NCI-H460 (cell line): Measurements from ENCODE around the gene DCDC1. TPM values are rescaled to one million over a fixed set of nuclear protein-coding genes. Genes with fewer than 3 reads are reported as not detected.

Experiments used
- DNase-seq: peaks from one replicate; pipeline ENCODE4 v3.0.0-alpha.2; 2016; ENCODE audit warnings: low read depth; ENCODE audit errors: extremely low read depth
- total RNA-seq: library from RNA; depleted of rRNA; stranded (reverse); fragments of >200 nt; shearing (Covaris generic); gene quantifications from 2 replicates; pipeline ENCODE4 v1.2.3, GENCODE V29; 2014

DCDC1 gene
- total RNA-seq, 1 experiment from 2014 or later: 0.05 TPM

DNA sequence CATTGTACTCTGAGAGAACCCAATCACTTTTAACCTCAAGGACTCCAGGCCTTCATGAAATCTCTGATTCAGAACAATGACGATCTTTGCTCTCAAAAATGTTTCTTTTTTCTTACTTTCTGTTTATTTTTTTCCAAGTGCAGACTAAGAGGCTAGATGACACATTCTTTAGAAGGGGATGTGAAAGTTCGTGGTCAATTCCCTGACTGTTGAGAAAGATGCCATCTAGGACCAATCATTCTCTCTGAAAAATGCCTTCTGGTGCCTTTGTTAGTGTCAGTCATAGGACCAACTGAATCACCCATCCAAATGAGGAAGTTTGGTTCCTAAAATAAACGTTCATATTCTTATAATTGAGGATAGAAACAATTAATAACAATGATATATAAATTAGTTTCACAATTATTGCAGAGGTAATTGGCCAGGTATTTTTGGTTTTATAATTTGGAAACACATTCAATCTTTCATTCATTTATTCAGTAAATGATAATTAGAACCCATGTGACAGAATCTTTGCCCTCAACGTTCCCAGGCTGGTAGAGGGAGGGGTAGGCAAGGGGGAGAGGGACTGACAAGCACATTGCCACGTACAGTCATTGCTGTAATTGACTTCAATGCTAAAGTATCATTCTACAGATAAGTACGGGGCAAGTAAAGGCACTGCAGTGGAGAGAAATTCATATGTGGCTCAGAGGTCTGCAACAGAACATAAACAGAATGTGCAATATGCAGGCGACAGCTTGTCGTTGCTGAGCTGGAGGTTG, 450.0 kb downstream of the DCDC1 start:
- no peak for DNase-seq

DNA sequence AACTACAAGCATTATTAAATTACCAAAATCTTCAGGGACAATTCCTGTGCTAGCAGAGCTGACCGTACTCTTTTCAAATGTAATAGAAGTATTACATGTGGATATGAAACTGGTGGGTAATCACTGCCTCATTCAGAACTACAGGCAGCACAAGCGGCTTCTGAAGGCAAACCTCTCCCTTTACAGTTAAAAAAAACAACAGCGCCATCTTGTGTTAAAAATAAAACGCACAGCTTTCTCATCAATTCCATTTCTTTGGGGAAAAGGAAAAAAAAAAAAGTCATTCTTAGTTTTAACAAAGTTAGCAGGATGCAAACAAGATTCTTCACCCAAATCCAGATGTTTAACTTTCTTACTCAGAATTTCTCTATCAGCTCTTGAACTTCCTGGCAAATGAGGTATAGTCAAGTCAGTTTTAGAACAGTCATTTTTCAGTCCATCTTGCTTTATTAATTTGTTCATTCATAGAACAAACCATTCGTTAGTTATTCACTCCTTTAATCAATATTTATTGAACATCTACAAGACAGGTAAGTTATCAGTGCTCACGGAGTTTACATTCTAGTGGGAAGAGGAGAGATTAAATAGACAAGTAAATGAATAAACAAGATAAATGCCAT, 451.6 kb downstream of the DCDC1 start:
- peak; percentile 45 for DNase-seq

DNA sequence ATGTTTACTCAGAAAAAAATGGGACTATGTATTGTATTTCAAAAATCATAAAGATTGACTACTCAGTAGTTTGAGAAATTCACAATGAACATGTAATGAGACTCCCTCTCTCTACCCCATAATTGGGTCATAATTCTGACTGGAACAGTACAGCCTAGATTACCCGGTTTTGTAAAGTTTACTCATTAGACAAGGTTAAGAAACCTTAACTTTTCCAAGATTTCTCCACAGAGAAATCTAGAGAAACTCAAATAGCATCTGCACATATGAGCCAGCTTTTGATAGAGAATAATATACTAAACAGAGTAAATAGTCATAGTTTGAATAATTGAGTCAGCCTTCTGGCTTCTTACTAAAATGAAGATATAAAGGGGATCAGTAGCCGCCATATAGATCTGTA, 452.3 kb downstream of the DCDC1 start:
- DNase-seq: no peak

DNA sequence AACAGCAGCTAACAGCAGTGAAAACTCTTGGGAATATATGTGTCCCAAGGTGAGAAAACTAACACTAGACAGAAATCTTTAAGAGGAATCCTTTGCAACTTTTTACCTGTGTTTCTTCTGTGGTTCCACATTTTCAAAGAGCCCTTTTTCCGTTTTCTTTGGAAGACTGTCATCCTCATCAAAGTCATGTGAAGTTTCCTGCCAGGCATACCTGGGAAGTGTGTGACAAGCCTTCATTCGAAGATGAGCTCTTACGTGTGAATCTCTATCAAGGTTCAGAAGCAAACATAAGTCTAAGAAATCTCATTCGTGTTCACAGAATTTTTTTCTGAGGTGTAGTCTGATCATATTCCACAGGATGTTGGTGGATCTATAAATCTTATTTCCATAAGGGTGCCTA, 452.8 kb downstream of the DCDC1 start:
- DNase-seq: no peak

DNA sequence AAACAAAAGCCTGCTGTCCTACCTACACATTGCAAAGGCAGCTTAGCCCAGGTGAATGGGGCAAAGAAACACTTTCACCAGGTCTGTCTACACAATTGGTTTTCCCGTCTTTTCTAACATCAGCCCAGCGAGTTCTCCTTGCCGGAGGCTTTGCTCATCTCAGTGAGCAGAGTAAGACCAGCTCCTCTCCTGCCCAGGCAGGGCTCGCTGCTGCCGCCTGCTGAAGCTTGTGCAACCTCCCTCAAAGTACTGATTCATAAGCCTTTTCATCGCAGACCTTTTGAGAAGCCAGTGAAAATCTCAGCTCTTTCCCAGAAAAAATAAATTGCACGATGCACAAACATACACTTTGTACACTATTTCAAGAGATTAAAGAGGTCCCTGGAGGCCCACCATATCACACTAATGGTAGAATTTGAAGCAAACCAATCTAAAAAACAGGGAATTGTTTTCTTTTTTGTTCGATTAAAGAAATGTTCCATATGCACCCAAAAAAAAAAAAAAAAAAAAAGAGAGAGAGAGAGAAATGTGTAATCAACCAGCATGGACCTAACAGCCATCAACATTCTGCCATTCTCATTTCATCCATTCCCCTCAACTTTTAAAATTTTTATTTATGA, 455.3 kb downstream of the DCDC1 start:
- DNase-seq: peak; percentile 5

DNA sequence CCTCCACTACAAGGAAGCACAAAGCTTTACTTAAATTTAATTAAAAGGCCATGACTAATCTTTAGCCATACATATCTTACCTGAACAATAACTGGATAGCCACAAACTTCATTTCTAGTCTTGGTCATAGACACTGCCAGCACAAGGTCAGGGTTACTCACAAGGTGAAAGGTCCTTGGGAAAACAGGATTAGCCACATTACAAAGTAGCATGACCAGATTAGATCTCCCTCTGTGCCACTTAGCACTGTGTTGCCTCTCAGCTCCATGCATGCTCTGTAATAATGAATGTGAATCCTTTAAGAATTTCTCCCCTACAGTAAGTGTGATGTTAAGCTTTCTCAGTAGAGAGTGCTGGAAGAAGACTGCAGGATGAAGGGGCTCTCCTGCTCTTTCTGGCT, 458.3 kb downstream of the DCDC1 start:
- DNase-seq: no peak

DNA sequence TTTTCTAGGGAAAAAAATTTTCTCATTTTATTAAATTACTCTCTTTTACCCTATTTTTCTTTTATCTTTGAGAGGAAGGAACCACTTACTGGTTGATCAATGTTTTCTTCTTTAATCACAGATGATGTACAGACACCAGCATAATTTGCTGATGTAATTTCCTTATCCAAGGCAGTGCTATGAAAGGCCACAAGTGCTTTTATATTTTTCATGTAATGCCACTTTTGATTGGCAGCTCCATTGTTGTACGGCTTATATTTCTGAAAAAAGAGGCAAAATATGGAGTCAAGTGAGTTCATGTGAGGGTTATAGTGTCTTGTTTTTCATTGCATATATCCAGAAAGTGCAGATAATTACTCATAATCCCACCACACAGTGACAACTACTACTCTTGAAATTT, 460.7 kb downstream of the DCDC1 start:
- no peak for DNase-seq

DNA sequence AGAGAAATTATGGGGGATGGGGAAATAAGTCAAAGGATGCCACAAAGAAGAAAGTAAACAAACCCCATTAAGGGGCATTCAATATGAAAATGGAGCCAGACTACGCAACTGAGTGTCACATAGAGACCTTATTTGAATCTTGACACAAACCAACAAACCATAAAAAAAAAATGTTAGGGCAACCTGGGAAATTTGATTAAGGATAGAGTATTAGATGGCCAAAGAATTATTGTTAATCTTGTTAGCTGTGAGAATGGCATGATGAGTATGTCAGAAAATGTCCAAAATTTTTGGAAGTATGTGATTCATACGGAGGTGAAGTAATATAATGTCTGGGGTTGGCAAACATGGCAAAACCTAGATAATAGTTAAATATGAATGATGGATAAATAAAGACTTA, 461.3 kb downstream of the DCDC1 start:
- DNase-seq: no peak

DNA sequence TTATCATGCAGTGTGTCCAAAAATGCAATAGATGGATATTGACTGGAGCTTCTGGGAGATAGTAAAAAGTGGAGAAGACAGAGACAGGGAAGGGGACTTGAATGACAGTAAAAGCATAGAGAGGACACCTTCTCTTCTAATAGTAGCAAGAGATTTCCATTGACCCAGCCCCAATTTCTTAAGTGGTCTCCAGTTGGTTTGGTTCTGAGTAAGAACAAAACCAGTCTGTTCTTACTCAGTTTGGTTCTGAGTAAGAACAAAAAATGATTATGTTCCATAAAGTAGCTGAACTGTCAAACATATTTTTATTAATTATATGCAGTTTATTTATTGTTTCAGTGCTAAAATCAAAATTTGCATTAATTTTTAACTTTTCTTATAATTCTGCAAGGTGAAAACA, 466.6 kb downstream of the DCDC1 start:
- DNase-seq: no peak

DNA sequence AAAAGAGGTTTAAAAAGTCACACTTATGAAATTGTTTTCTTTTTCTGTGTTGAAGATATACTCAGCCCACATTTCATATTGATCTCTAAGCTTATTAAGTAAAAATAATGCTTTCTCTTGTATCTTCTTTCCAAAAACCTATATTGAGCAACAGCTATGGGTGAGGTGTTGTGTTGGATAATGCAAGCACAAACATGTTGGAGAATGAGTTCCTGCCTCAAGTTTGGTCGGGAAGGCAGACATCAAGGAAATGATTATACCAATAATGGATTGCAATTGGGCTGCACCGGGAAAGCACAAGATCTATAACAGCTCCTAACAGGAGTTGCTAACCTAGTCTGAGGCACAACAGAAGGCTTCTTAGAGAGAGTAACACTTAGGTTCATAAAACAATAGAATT, 474.5 kb downstream of the DCDC1 start:
- no peak for DNase-seq

DNA sequence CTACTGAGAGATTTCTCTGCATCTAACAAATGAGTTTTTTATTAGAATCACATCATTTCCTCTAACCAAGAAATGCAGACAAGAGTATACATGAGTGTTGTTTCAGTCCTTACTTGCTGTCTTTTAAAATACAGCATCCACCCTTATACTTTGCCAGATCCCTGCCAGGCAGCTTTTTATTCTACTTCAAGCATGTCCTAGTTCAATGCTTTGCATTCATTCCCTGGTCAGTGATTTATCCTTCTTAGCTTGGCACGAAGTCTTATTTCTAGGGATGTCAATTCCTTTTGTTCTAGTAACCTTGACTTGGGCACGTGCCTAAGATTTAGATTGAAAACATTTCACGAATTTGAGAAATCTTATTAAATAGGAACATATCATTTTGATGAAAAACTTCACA, 476.2 kb downstream of the DCDC1 start:
- DNase-seq: no peak

DNA sequence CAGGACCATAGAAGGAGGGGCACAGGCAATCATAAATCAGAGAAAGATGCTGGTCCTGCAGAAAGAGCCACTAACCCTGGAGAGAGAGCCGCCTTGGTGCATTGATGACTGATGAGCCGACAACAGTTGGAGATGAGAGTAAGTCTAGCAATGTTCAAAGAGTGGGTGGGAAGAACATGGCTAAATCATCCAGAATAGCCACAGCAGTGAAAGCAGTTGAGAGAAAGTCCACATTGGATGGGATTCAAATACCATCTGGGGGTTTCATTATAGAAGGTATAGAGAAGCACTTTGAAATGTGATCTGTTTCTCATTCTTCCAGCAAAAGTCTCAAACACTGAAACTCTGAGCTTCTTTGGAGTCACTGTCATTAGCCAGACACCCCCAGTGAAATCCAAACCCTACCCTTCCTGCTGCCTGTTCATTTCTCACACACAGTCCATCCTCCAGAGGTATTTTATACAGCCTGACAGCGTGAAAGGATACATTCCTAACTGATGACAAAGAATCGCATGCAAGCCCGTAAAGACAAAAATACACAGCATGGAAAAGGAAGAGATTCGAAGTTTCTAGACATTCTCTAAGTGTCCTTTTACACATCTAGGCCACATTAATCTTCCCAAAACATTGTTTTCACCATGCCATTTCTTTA, 480.3 kb downstream of the DCDC1 start:
- no peak for DNase-seq

DNA sequence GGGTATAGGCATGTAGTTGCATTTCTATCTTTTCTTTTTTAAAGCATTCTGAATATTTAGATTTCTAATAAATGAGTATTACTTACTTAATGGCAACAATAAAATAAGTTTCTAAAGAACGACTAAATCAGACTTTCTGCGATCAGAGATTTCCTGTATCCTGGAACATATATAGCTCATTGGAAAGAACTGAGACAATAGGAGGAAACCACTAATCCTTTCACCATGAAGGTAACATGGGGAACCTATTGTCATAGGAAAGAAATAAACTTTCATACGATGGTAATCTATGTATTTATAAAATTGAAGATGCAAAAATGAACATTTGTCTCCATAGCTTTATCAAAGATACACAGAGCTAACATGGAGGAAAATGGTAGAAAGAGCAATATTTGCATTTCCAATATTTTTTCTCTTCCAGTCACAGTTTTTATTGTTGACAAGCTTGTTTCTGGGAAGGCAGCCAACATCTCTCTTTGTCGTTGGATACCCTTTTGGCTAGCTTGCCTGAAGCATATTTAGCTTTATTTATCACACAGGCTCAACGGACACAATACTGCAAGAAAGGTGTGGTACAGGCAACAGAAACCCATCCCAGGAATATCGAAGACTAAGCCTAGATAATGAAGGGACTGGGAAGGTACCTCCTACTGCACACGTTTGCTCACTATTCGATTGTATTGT, 490.1 kb downstream of the DCDC1 start:
- no peak for DNase-seq

DNA sequence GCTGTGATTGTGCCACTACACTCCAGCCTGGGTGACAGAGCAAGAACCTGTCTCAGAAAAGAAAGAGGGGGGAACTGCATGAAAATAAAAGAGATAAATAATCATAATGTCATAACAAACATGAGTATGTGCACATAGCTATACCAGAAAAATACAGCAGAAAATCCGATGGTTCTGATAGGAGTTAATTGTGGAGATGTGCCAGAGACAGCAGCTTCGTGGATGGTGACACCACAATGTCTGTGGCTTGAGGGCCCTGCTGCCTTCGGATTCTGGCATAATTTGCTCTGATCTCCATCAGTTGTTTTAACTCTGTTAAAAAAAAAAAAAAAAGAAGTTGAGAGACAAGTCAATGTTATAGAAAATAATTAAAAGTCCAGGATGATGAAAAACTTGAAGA, 491.1 kb downstream of the DCDC1 start:
- no peak for DNase-seq

DNA sequence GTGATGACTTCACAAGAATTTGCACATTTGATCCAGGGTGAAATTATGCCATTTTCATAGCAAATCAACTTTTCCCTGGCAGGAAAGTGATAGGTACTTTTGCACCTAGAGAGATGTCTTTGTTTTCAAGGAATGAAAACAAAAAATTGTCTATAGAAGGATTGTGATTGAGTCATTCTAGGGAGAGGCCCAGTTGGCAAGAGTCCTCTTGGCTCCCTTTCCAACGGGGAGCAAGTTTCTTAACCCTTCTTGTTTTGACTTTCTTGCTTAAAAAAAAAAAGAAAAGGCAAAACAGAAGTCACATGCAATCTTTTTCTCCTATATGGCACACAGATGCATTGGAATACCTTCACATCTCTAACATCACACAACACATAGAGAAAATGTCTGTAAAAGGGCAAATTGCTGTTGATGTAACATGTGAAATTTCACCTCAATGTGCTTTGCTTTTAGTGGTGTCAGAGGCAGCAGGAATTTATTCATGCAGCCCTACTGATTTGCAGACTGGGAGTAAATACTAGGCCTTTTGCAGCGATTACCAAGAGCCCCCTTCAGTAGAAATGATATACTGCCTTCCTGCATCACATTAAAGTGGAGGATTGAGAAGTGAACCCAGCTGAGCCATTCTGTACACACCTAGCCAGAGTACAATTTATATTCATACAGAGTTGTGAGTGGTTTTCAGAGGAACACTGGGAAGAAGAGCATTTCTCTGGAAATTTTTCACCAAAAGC, 492.7 kb downstream of the DCDC1 start:
- DNase-seq: no peak

DNA sequence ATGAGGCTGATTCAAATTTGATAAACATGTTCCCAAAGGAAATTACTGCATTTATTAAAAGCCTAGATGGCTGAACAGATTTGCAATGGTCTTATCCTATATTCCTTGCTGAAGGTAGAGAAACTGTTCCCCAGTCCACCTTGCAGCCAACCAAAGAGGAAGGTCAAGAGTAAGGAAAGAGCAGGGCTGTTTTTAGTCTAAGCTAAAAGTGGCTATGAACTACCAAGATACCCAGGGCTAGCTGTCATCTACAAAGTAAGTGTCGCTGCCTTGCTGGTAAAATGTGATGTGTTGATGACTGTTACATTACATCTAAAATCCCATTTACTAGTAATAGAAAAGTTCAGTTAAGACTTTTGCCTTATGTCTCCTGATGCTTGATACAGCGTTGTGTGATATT, 493.3 kb downstream of the DCDC1 start:
- no peak for DNase-seq

DNA sequence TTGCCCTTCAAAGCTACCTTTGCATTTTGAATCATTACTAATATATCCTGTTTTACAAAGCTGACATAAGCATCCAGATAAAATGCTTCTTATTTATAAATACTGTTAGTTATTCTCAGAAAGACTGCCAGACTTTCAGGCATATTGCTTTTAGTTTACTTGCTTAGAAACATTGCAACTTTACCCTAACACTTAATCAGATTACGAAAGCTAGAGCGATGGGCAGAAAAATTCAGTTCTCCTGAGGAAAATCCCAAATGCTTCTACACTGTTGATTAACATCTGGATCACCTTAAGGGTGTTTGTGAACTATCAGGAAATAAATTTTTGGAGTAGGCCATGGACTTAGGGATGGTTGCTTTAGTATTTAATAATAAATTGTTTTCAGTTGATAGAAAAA, 493.7 kb downstream of the DCDC1 start:
- no peak for DNase-seq

DNA sequence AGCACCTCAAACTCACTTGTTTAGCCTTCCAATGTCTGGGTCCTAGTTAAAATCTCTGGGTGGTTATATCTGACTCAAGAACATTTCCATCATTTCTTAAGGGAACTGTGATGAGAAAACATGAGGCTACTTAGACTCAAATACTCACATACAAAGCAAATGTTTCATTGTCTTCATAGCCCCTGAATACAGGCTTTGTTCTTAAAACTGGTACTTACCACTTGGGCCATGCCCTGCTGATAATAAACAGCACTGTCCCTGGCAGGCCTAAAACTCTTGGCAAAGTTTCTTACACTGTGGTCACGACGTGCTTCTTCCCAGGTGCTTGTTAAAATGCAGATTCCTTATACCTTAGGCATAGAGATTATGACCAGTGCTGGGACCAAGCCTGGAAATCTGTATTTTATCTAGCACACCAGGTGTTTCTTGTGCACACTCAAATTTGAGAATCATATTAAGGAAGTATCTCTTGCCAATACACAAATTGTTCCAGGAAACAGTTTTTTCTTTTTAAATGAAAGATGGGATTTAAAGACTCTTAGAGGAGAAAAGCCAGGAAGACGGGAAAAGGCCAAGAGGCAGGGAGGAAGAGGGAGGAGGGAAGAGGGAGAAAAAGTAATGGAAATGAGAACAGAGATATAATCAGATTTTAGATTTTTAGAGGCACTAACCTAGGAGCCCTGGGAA, 495.5 kb downstream of the DCDC1 start:
- no peak for DNase-seq

DNA sequence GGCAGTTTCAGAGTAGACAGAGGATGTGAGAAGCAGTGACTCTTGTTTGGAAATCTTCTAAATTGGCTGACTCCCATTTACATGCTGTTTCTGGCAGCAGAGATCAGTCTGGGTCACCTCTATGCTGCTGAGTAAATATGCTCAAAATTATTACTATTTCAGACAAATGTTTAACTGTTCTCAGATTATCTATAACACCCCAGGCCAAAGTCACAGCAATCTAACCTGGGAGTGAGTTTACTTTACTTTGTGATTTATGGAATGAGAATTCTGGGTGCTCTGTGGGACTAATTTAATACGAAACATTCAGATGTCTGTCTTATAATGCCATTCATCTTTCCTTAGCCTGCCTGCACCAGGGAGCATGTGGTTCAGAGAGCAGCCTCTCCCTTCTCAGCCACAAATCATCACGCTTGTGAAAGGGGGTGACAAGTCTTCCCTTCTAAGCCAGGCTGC, 500.9 kb downstream of the DCDC1 start:
- DNase-seq: no peak

DNA sequence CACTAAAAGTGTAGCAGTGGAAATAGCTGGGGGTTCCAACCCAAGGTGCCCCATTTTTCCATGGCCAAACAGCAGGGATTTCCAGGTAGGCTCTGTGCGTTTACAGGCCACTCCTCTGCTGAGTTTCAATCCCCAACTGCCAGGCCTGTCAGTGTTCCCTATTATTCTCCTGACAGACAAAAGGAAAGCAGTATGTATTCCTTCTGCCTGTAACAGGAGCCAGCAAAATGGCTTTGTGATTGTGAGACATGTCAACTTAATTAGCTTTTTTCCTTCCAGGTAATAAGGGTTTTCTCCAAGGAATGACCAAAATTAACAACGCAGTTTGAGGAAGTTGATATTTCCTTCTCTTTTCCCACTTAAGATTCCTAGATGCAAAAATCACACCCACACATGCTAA, 506.3 kb downstream of the DCDC1 start:
- DNase-seq: no peak
